ENCODE measurements around the gene DUSP1.

The DUSP1 gene

DNA sequence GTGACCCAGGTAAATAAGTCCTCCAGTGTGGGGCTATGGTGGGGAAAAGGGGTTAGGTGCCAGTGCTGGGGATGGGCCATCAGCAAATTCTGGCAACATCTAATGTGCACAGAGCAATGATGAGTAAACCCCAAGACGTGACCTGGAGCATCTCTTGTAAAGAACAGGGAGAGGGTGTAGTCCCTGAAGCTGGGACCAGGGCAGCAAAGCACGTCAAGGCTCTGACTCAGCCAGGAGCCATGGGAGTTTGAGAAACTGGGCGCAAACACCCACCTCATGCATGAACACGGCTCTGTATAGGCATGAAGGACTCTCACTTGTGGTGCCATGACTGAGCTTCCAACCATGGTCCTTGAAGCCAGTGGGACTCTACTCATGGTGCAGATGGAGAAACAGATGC lies 51.8 kb downstream of the DUSP1 start:
- no peak for DNase-seq

DNA sequence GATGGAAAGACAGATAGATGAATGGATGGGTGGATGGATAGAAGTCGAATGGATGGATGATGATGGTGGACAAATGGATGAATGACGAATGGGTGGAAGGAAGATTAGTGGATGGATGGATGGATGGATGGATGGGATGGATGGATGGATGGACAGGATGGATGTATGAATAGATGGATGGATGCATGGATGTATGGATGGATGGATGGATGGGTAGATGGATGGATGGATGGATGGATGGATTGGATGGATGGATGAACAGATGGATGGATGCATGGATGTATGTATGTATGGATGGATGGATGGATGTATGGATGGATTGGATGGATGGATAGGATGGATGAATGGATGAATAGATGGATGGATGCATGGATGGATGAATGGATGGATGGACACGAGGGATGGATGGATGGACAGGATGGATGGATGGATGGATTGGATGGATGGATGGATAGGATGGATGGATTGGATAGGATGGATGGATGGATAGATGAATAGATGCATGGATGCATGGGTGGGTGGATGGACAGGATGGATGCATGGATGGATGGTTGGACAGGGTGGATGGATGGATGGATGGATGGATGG lies 52.4 kb downstream of the DUSP1 start:
- no peak for DNase-seq

Measured in activated CD4-positive, alpha-beta T cell treated with anti-CD3 and anti-CD28 coated beads, Interleukin-10, Interleukin-2, amounts not matched to agents 100 ng/mL and 50 ng/mL, durations not matched to agents 16 hours and 8 hours (primary cell).